DND-41 (cell line): Measurements from ENCODE around the gene RASAL1.

Source experiments
- EZH2 ChIP-seq: IDR thresholded peaks from 3 replicates; pipeline ENCODE4 v1.6.1; 2012; ENCODE audit warnings: borderline replicate concordance, low read depth, mild to moderate bottlenecking, moderate library complexity, low read length, inconsistent platforms; ENCODE audit not compliant: severe bottlenecking
- TF ChIP-seq, protein P1 (sequence below): IDR thresholded peaks from 2 replicates; pipeline ENCODE4 v1.5.1; 2012; ENCODE audit warnings: borderline replicate concordance, low read length, moderate library complexity, mild to moderate bottlenecking; ENCODE audit not compliant: poor library complexity, severe bottlenecking; ENCODE audit errors: extremely low read depth

- TF ChIP-seq, protein P1, sequence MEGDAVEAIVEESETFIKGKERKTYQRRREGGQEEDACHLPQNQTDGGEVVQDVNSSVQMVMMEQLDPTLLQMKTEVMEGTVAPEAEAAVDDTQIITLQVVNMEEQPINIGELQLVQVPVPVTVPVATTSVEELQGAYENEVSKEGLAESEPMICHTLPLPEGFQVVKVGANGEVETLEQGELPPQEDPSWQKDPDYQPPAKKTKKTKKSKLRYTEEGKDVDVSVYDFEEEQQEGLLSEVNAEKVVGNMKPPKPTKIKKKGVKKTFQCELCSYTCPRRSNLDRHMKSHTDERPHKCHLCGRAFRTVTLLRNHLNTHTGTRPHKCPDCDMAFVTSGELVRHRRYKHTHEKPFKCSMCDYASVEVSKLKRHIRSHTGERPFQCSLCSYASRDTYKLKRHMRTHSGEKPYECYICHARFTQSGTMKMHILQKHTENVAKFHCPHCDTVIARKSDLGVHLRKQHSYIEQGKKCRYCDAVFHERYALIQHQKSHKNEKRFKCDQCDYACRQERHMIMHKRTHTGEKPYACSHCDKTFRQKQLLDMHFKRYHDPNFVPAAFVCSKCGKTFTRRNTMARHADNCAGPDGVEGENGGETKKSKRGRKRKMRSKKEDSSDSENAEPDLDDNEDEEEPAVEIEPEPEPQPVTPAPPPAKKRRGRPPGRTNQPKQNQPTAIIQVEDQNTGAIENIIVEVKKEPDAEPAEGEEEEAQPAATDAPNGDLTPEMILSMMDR: no peak
- TF ChIP-seq EZH2: no peak
Measured at GRCh38 chr12:113136990-113137511, 1.5 kb upstream of the RASAL1 start.
